Neural cell (in vitro differentiated cells): Measurements from ENCODE around the gene PRKCD. TPM values are rescaled to one million over a fixed set of nuclear protein-coding genes. Genes with fewer than 3 reads are reported as not detected.

ENCODE experiments used
- H2AFZ ChIP-seq: fragments of 200-600, 300-800 bp; sonication (generic), shearing (Covaris generic); 2 replicates; pipeline ENCODE4 v1.6.0; 2014; ENCODE audit warnings: low read depth, mild to moderate bottlenecking, antibody characterized with exemption, low read length, moderate library complexity
- H3F3A ChIP-seq: fragments of 200-600 bp; shearing (Covaris generic); 2 replicates; pipeline ENCODE4 v1.6.1; 2016; ENCODE audit warnings: mild to moderate bottlenecking, moderate library complexity, mixed read lengths, antibody characterized with exemption, low read length; ENCODE audit not compliant: insufficient read depth, poor library complexity, severe bottlenecking
- H3K27ac ChIP-seq: fragments of 200-600, 300-800 bp; sonication (generic), shearing (Covaris generic); 2 replicates; pipeline ENCODE4 v1.5.1; 2014; ENCODE audit warnings: mild to moderate bottlenecking, low read length, moderate library complexity
- H3K27me3 ChIP-seq: fragments of 300-800, 200-600 bp; sonication (generic), shearing (Covaris generic); 2 replicates; pipeline ENCODE4 v1.6.0; 2014; ENCODE audit warnings: mild to moderate bottlenecking, low read depth, low read length, moderate library complexity; ENCODE audit not compliant: insufficient read depth
- H3K36me3 ChIP-seq: fragments of 300-800, 200-600 bp; sonication (generic), shearing (Covaris generic); 2 replicates; pipeline ENCODE4 v1.5.1; 2014; ENCODE audit warnings: mild to moderate bottlenecking, antibody characterized with exemption, low read length, moderate library complexity; ENCODE audit not compliant: insufficient read depth
- H3K4me2 ChIP-seq: fragments of 300-800, 200-600 bp; sonication (generic), shearing (Covaris generic); 2 replicates; pipeline ENCODE4 v1.6.0; 2014; ENCODE audit warnings: mild to moderate bottlenecking, low read length
- H3K4me3 ChIP-seq: fragments of 300-800, 200-600 bp; sonication (generic), shearing (Covaris generic); 2 replicates; pipeline ENCODE4 v1.5.1; 2014; ENCODE audit warnings: mild to moderate bottlenecking, low read length, moderate library complexity
- H3K79me2 ChIP-seq: fragments of 200-600 bp; shearing (Covaris generic); replicated peaks from 2 replicates; pipeline ENCODE4 v1.6.0; 2014; ENCODE audit warnings: mild to moderate bottlenecking, low read length, moderate library complexity; ENCODE audit not compliant: insufficient read depth
- H3K9ac ChIP-seq: fragments of 300-800, 200-600 bp; sonication (generic), shearing (Covaris generic); 2 replicates; pipeline ENCODE4 v1.6.1; 2016; ENCODE audit warnings: mild to moderate bottlenecking, low read length, mixed read lengths
- H3K9me2 ChIP-seq: fragments of 200-600 bp; shearing (Covaris generic); 2 replicates; pipeline ENCODE4 v1.6.1; 2016; ENCODE audit warnings: mild to moderate bottlenecking, low read length, mixed read lengths; ENCODE audit not compliant: insufficient read depth
- H3K9me3 ChIP-seq: fragments of 200-600, 300-800 bp; sonication (generic), shearing (Covaris generic); 2 replicates; pipeline ENCODE4 v1.6.1; 2016; ENCODE audit warnings: mild to moderate bottlenecking, mixed run types, low read length, moderate library complexity, mixed read lengths
- H4K20me1 ChIP-seq: fragments of 200-600 bp; shearing (Covaris generic); 2 replicates; pipeline ENCODE4 v1.6.1; 2016; ENCODE audit warnings: mild to moderate bottlenecking, mixed run types; ENCODE audit not compliant: insufficient read depth
- CTCF ChIP-seq: fragments of 450-650 bp; IDR thresholded peaks from 2 replicates; pipeline ENCODE4 v1.5.1; 2014; ENCODE audit warnings: antibody characterized with exemption, mild to moderate bottlenecking, moderate library complexity; ENCODE audit not compliant: poor library complexity, severe bottlenecking
- EP300 ChIP-seq: fragments of 450-650 bp; conservative IDR thresholded peaks from 2 replicates; pipeline ENCODE4 v1.6.1; 2014; ENCODE audit warnings: antibody characterized with exemption, mild to moderate bottlenecking, moderate library complexity; ENCODE audit not compliant: poor library complexity, severe bottlenecking
- EZH2 ChIP-seq: fragments of 200-600, 300-800 bp; shearing (Covaris generic), sonication (generic); IDR thresholded peaks from 2 replicates; pipeline ENCODE4 v1.6.1; 2014; ENCODE audit warnings: antibody characterized with exemption, low read length, borderline replicate concordance, mild to moderate bottlenecking; ENCODE audit not compliant: insufficient read depth, poor library complexity, severe bottlenecking
- MXI1 ChIP-seq: fragments of 450-650 bp; conservative IDR thresholded peaks from 2 replicates; pipeline ENCODE4 v1.6.1; 2014; ENCODE audit warnings: antibody characterized with exemption, mild to moderate bottlenecking; ENCODE audit not compliant: poor library complexity, severe bottlenecking
- POLR2AphosphoS5 ChIP-seq: IDR thresholded peaks from 2 replicates; pipeline ENCODE4 v1.6.1; 2012
- RAD21 ChIP-seq: fragments of 450-650 bp; conservative IDR thresholded peaks from 2 replicates; pipeline ENCODE4 v1.6.1; 2014; ENCODE audit warnings: antibody characterized with exemption, mild to moderate bottlenecking, moderate library complexity
- REST ChIP-seq: IDR thresholded peaks from 2 replicates; pipeline ENCODE4 v1.6.1; 2012; ENCODE audit warnings: borderline replicate concordance
- SMC3 ChIP-seq: fragments of 450-650 bp; conservative IDR thresholded peaks from 2 replicates; pipeline ENCODE4 v1.6.1; 2014; ENCODE audit warnings: antibody characterized with exemption, mild to moderate bottlenecking, moderate library complexity; ENCODE audit not compliant: poor library complexity
- TAF1 ChIP-seq: IDR thresholded peaks from 2 replicates; pipeline ENCODE4 v1.6.1; 2012; ENCODE audit warnings: low read depth
- polyA plus RNA-seq: library from polyadenylated mRNA; depleted of rRNA; stranded (reverse); fragments of >200 nt; gene quantifications from 2 replicates; pipeline ENCODE4 v1.2.3, GENCODE V29; 2014

The PRKCD gene
- polyA plus RNA-seq, 1 donor from 2014 or later = not detected

- Histone ChIP-seq H3K4me2 (no peak overlapping the region), H3K4me3 (no peak overlapping the region), H3K27me3 (no peaks in the 10 kb centered on the region)
Observed at GRCh38 chr3:53195066-53195450, 34.0 kb downstream of the PRKCD start.

More at GRCh38 chr3:53195066-53195450, 34.0 kb downstream of the PRKCD start:
- no peak for TF ChIP-seq TAF1
- no peak for TF ChIP-seq SMC3
- TF ChIP-seq EP300 = no peak
- no peak for TF ChIP-seq MXI1
- TF ChIP-seq REST = no peak
- no peak for TF ChIP-seq CTCF
- no peak for TF ChIP-seq POLR2AphosphoS5
- no peak for TF ChIP-seq RAD21
- TF ChIP-seq EZH2 = no peak
- H3K79me2 ChIP-seq = no peaks in the 10 kb centered on the region
- H3K9ac ChIP-seq = no peak overlapping the region
- no peaks in the 10 kb centered on the region for H3K9me3 ChIP-seq
- no peaks in the 10 kb centered on the region for H4K20me1 ChIP-seq
- H3F3A ChIP-seq = no peaks in the 10 kb centered on the region
- no peaks in the 10 kb centered on the region for H3K9me2 ChIP-seq
- no peaks in the 10 kb centered on the region for H3K36me3 ChIP-seq
- no peak overlapping the region for H2AFZ ChIP-seq
- H3K27ac ChIP-seq = no peak overlapping the region
